Keratinocyte (primary cell): ENCODE measurements around the gene ILK. TPM values are rescaled to one million over a fixed set of nuclear protein-coding genes. Genes with fewer than 3 reads are reported as not detected.

Experiments used
- DNase-seq: peaks from one replicate; pipeline ENCODE4 v3.0.0-alpha.2; 2011; ENCODE audit warnings: low read depth, missing footprints, low spot score
- FAIRE-seq: peaks from 2 replicates; lab custom pipeline; 2011; peaks lifted over from hg19 to GRCh38; lab: Jason Lieb, UNC
- H2AFZ ChIP-seq: 2 replicates; pipeline ENCODE4 v1.6.0; 2012; ENCODE audit warnings: low read length, control low read depth, inconsistent platforms; ENCODE audit not compliant: control insufficient read depth
- H3K27ac ChIP-seq: 2 replicates; pipeline ENCODE4 v1.5.1; 2011; ENCODE audit warnings: low read length; ENCODE audit not compliant: control insufficient read depth, insufficient read depth
- H3K27me3 ChIP-seq: 3 replicates; pipeline ENCODE4 v1.6.0; 2011; ENCODE audit warnings: low read length; ENCODE audit not compliant: control insufficient read depth, insufficient read depth; ENCODE audit errors: extremely low read depth
- H3K36me3 ChIP-seq, 2 experiments: 2 replicates in 1 of 2; 3 replicates in 1 of 2; pipeline ENCODE4 v1.5.1; 2011; ENCODE audit warnings: low read length in 2 of 2, mild to moderate bottlenecking in 1 of 2; ENCODE audit not compliant: control insufficient read depth in 2 of 2, insufficient read depth in 2 of 2; ENCODE audit errors: extremely low read depth in 1 of 2
- H3K4me1 ChIP-seq: 3 replicates; pipeline ENCODE4 v1.5.1; 2011; ENCODE audit warnings: low read length; ENCODE audit not compliant: control insufficient read depth, insufficient read depth; ENCODE audit errors: extremely low read depth
- H3K4me2 ChIP-seq: 3 replicates; pipeline ENCODE4 v1.6.0; 2011; ENCODE audit warnings: low read depth, low read length; ENCODE audit not compliant: control insufficient read depth, insufficient read depth; ENCODE audit errors: extremely low read depth
- H3K4me3 ChIP-seq, 3 experiments: fragments of 200-600 bp in 1 of 3; sonication (generic) in 1 of 3; 2 replicates in 2 of 3; 3 replicates in 1 of 3; pipeline ENCODE4 v1.5.1; 2011 to 2016; ENCODE audit warnings: low read length in 3 of 3, mild to moderate bottlenecking in 3 of 3, control low read depth in 2 of 3, inconsistent platforms in 1 of 3, low read depth in 1 of 3, mixed read lengths in 1 of 3, mixed run types in 1 of 3, moderate library complexity in 1 of 3; ENCODE audit not compliant: control insufficient read depth in 2 of 3, insufficient read depth in 2 of 3; ENCODE audit errors: extremely low read depth in 1 of 3
- H3K79me2 ChIP-seq: 2 replicates; pipeline ENCODE4 v1.6.0; 2012; ENCODE audit warnings: low read length; ENCODE audit not compliant: control insufficient read depth, insufficient read depth
- H3K9ac ChIP-seq: 3 replicates; pipeline ENCODE4 v1.6.0; 2011; ENCODE audit warnings: low read length; ENCODE audit not compliant: control insufficient read depth, insufficient read depth; ENCODE audit errors: extremely low read depth
- H3K9me1 ChIP-seq: 3 replicates; pipeline ENCODE4 v1.6.0; 2011; ENCODE audit warnings: low read length; ENCODE audit not compliant: control insufficient read depth, insufficient read depth; ENCODE audit errors: extremely low read depth
- H3K9me3 ChIP-seq: 2 replicates; pipeline ENCODE4 v1.5.1; 2012; ENCODE audit warnings: low read depth, low read length; ENCODE audit not compliant: control insufficient read depth
- H4K20me1 ChIP-seq: 3 replicates; pipeline ENCODE4 v1.6.0; 2011; ENCODE audit warnings: low read length; ENCODE audit not compliant: control insufficient read depth, insufficient read depth; ENCODE audit errors: extremely low read depth
- EZH2 ChIP-seq: IDR thresholded peaks from one replicate; pipeline ENCODE4 v1.6.1; 2012; ENCODE audit warnings: inconsistent platforms, mild to moderate bottlenecking, low read length, moderate library complexity
- dilution Hi-C: fragments of 300-500 bp; cut with MboI; formaldehyde crosslinking; loops from one replicate; pipeline ENCODE4 v1.7.0; 2020; ENCODE audit warnings: low sequenced_read_pairs; ENCODE audit not compliant: extremely low pct_ligation_motif_present
- polyA plus RNA-seq, 5 experiments: library from polyadenylated mRNA; depleted of rRNA in 3 of 5; stranded (reverse) in 3 of 5; stranded (forward) in 1 of 5; unstranded in 1 of 5; fragments of >200 nt; gene quantifications; 1 replicate in 1 of 5; 2 replicates in 3 of 5; 3 replicates in 1 of 5; pipeline versions ENCODE4 v1.2.1 to v1.2.3, GENCODE V29; 2011 to 2012; ENCODE audit warnings: missing spikeins in 2 of 5, low read depth in 1 of 5, low replicate concordance in 1 of 5
- TF ChIP-seq, protein P1 (sequence below), 3 experiments: IDR thresholded peaks in 1 of 3; conservative IDR thresholded peaks in 1 of 3; optimal IDR thresholded peaks in 1 of 3; 2 replicates in 2 of 3; 3 replicates in 1 of 3; pipeline versions ENCODE3 to v1.5.1; 2011; ENCODE audit warnings: low read length in 3 of 3, mild to moderate bottlenecking in 3 of 3, moderate library complexity in 2 of 3, control low read depth in 1 of 3, inconsistent platforms in 1 of 3; ENCODE audit not compliant: insufficient read depth in 2 of 3; ENCODE audit errors: extremely low read depth in 1 of 3

Gene ILK
- polyA plus RNA-seq, 1 donor (not counting 4 experiments of a cell fraction or from before 2014, with no cell fraction given) = 117 TPM

DNA sequence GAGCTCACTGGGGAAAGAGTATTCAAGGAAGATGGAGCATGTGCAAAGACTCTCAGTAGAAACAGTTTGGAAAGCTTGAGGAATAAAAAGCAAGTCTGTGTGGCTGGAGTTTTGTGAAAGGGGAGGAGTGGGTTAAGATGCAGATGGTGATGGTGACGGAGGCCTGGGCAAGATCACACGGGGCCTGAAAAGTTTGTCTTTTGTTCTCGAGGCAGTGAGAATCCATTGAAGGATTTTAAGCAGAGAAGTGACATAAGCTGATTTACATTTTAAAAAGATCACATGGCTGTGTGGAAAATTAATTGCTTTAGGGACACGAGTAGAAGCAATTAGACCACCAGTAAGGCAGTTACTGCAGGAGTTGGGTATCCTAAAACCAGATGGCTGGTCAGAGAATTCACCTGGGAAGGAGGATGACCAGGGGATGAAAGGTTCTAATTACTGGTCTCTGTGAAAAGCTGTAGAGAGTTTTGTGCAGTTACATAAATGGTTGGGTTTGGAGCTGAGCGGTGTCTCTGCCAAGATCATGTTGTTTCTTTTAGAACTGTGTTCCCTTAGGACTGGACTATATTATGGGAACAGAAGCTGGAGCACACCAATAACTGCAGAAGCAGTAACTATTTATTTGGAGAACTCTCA is 7.2 kb upstream of the ILK start:
- no peak overlapping the region for H3K4me3 ChIP-seq
- no peaks in the 10 kb centered on the region for H3K4me1 ChIP-seq
- H2AFZ ChIP-seq = no peak overlapping the region
- DNase-seq (no peak), FAIRE-seq (no peak)
- no peak for TF ChIP-seq EZH2
- TF ChIP-seq, protein P1, sequence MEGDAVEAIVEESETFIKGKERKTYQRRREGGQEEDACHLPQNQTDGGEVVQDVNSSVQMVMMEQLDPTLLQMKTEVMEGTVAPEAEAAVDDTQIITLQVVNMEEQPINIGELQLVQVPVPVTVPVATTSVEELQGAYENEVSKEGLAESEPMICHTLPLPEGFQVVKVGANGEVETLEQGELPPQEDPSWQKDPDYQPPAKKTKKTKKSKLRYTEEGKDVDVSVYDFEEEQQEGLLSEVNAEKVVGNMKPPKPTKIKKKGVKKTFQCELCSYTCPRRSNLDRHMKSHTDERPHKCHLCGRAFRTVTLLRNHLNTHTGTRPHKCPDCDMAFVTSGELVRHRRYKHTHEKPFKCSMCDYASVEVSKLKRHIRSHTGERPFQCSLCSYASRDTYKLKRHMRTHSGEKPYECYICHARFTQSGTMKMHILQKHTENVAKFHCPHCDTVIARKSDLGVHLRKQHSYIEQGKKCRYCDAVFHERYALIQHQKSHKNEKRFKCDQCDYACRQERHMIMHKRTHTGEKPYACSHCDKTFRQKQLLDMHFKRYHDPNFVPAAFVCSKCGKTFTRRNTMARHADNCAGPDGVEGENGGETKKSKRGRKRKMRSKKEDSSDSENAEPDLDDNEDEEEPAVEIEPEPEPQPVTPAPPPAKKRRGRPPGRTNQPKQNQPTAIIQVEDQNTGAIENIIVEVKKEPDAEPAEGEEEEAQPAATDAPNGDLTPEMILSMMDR (optimal IDR thresholded peaks at IDR 0.05 in 1 of 3, IDR thresholded peaks at IDR 0.05 in 1 of 3, conservative IDR thresholded peaks at IDR 0.05 in 1 of 3; ENCODE audit: extremely low read depth in 1 of 3, insufficient read depth in 2 of 3, low read length in 3 of 3) = no peak
- peaks cover 28 to 53% of the 10 kb centered on the region in 2 experiments for H3K36me3 ChIP-seq
- H3K4me2 ChIP-seq = no peak overlapping the region
- H3K79me2 ChIP-seq = peaks cover 25% of the 10 kb centered on the region
- H3K9ac ChIP-seq = no peak overlapping the region
- no peaks in the 10 kb centered on the region for H3K27me3 ChIP-seq
- no peaks in the 10 kb centered on the region for H3K9me3 ChIP-seq
- peaks cover 3% of the 10 kb centered on the region for H3K9me1 ChIP-seq
- H4K20me1 ChIP-seq = no peaks in the 10 kb centered on the region
- no peak overlapping the region for H3K27ac ChIP-seq
- dilution Hi-C loops = no loop called here

DNA sequence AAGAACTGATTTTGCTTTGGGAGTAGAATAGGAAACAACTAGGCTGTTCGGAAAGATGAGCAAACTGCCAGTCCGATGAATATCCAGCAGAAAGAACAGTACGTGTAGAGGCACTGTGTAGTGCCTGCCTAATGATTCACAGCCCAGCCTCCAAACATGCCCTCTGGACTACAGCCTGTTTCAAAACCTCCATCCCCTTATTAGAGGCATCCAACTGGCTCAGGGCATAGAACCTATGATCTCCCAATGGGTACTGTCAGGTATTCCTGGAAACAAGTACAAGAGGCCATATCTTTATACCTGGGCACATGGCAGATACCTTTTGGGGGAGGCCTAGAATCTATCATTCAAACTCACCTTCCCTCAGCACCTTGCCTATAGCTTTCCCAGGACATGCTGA is 5.0 kb upstream of the ILK start:
- FAIRE-seq = no peak
- peaks cover 46% of the 10 kb centered on the region for H3K79me2 ChIP-seq
- dilution Hi-C loops = no loop called here

More for the DNA sequence above, 5.0 kb upstream of the ILK start:
- Histone ChIP-seq H3K27ac (no peak overlapping the region), H3K36me3 (peaks cover 29 to 53% of the 10 kb centered on the region in 2 experiments), H4K20me1 (no peaks in the 10 kb centered on the region), H3K4me2 (no peak overlapping the region), H3K9me3 (no peaks in the 10 kb centered on the region), H3K9ac (no peak overlapping the region), H3K27me3 (no peaks in the 10 kb centered on the region), H3K4me1 (peaks cover 9% of the 10 kb centered on the region), H2AFZ (no peak overlapping the region), H3K4me3 (no peak overlapping the region), H3K9me1 (peaks cover 3% of the 10 kb centered on the region)
- DNase-seq = no peak
- TF ChIP-seq, protein P1 (optimal IDR thresholded peaks at IDR 0.05 in 1 of 3, IDR thresholded peaks at IDR 0.05 in 1 of 3, conservative IDR thresholded peaks at IDR 0.05 in 1 of 3; ENCODE audit: extremely low read depth in 1 of 3, insufficient read depth in 2 of 3, low read length in 3 of 3) = no peak
- no peak for TF ChIP-seq EZH2
